ENCODE data around the gene IL1RAPL2.
A peak's percentile ranks its signal among the peaks of the same experiment; 100 is the strongest.

IL1RAPL2 gene

GRCh38 chrX:104795804-104796203 lies 229.8 kb downstream of the IL1RAPL2 start:
- no peak for DNase-seq (ENCODE audit: low read depth)
- no peak overlapping the region for H3K4me3 ChIP-seq (ENCODE audit: low read depth, low read length)
- in situ Hi-C loops (cut with HindIII; ENCODE audit: low sequenced_read_pairs) = no loop called here
- TF ChIP-seq CTCF (IDR thresholded peaks at IDR 0.05; ENCODE audit: low read depth, low read length, missing control alignments) = no peak

- DNase-seq (ENCODE audit: low read depth) = no peak
- no peak for TF ChIP-seq CTCF (IDR thresholded peaks at IDR 0.05; ENCODE audit: low read depth, low read length, missing control alignments)
- no peak overlapping the region for H3K4me3 ChIP-seq (ENCODE audit: low read depth, low read length)
- in situ Hi-C loops (cut with HindIII; ENCODE audit: low sequenced_read_pairs) = no loop called here
Measured at GRCh38 chrX:104803219-104803618, 237.2 kb downstream of the IL1RAPL2 start.

- no peak for TF ChIP-seq CTCF (IDR thresholded peaks at IDR 0.05; ENCODE audit: low read depth, low read length, missing control alignments)
- in situ Hi-C loops (cut with HindIII; ENCODE audit: low sequenced_read_pairs) = no loop called here
- no peak for DNase-seq (ENCODE audit: low read depth)
Measured at GRCh38 chrX:104806346-104806745, 240.3 kb downstream of the IL1RAPL2 start.

GRCh38 chrX:104833401-104833800 lies 267.4 kb downstream of the IL1RAPL2 start:
- peak; percentile 62 for DNase-seq (ENCODE audit: low read depth)
- TF ChIP-seq CTCF (IDR thresholded peaks at IDR 0.05; ENCODE audit: low read depth, low read length, missing control alignments) = no peak
- in situ Hi-C loops (cut with HindIII; ENCODE audit: low sequenced_read_pairs) = no loop called here

More at GRCh38 chrX:104806346-104806745, 240.3 kb downstream of the IL1RAPL2 start:
- H3K4me3 ChIP-seq (ENCODE audit: low read depth, low read length) = no peak overlapping the region

GRCh38 chrX:104842646-104843045 lies 276.6 kb downstream of the IL1RAPL2 start:
- no peak overlapping the region for H3K4me3 ChIP-seq (ENCODE audit: low read depth, low read length)
- no peak for TF ChIP-seq CTCF (IDR thresholded peaks at IDR 0.05; ENCODE audit: low read depth, low read length, missing control alignments)
- DNase-seq (ENCODE audit: low read depth) = no peak
- in situ Hi-C loops (cut with HindIII; ENCODE audit: low sequenced_read_pairs) = no loop called here

More at GRCh38 chrX:104833401-104833800, 267.4 kb downstream of the IL1RAPL2 start:
- no peak overlapping the region for H3K4me3 ChIP-seq (ENCODE audit: low read depth, low read length)

GRCh38 chrX:104852241-104852640 lies 286.2 kb downstream of the IL1RAPL2 start:
- in situ Hi-C loops (cut with HindIII; ENCODE audit: low sequenced_read_pairs) = no loop called here
- DNase-seq (ENCODE audit: low read depth) = no peak
- no peak for TF ChIP-seq CTCF (IDR thresholded peaks at IDR 0.05; ENCODE audit: low read depth, low read length, missing control alignments)
- no peak overlapping the region for H3K4me3 ChIP-seq (ENCODE audit: low read depth, low read length)

- DNase-seq (ENCODE audit: low read depth) = peak; percentile 75
- in situ Hi-C loops (cut with HindIII; ENCODE audit: low sequenced_read_pairs) = no loop called here
- no peak overlapping the region for H3K4me3 ChIP-seq (ENCODE audit: low read depth, low read length)
- no peak for TF ChIP-seq CTCF (IDR thresholded peaks at IDR 0.05; ENCODE audit: low read depth, low read length, missing control alignments)
Measured at GRCh38 chrX:104854188-104854587, 288.2 kb downstream of the IL1RAPL2 start.
